Omental fat pad (tissue), 4 donors: ENCODE measurements around the gene KNDC1. TPM values are rescaled to one million over a fixed set of nuclear protein-coding genes. Genes with fewer than 3 reads are reported as not detected.
"Not testable (repeated sequence)": the region's sequence is repeated elsewhere in the genome, so short reads cannot be mapped to it uniquely, and the experiment has no call there.

Source experiments
- ATAC-seq: fragments of 150-250 bp; one replicate; pipeline ENCODE4 v1.9.1; 2016; ENCODE audit warnings: mild to moderate bottlenecking, moderate library complexity; ENCODE audit not compliant: low FRiP score
- DNase-seq: peaks from one replicate; pipeline ENCODE4 v3.0.0-alpha.2; 2019; ENCODE audit warnings: low spot score
- total RNA-seq, 4 donors: library from RNA; depleted of rRNA; stranded (reverse); fragments of >200 nt; gene quantifications; one replicate each; pipeline ENCODE4 v1.1.0, GENCODE V29; 2016
- TF ChIP-seq, protein P1 (sequence below), 3 donors: fragments of 450-650 bp; IDR thresholded peaks; one replicate each; pipeline ENCODE4 v1.5.1; 2016 to 2017; ENCODE audit warnings: antibody characterized with exemption in 3 of 3, mild to moderate bottlenecking in 3 of 3, moderate library complexity in 2 of 3

Gene KNDC1
- total RNA-seq, 4 donors from 2014 or later = 0.16 to 7.7 (median 1.7) TPM

DNA sequence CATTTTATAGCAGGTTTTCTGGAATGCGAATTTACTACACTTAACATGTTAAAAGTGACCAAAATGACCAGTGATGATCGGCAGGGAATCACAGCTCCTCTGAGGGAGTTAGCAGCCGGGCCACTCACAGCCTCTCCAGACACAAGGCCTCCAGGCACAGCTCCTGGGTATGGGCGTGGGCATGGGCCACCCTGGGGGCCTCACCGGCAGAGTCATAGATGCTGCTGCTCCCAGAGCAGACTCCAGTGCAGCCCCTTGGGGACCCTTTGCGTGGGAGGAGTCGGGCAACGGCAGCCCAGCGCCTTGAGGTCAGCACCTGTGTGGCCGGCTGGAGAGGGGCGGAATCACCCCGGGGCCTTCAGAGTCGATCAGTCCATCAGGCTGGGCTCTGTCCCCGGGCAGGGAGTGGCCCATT, 8.6 kb downstream of the KNDC1 start:
- TF ChIP-seq, protein P1, sequence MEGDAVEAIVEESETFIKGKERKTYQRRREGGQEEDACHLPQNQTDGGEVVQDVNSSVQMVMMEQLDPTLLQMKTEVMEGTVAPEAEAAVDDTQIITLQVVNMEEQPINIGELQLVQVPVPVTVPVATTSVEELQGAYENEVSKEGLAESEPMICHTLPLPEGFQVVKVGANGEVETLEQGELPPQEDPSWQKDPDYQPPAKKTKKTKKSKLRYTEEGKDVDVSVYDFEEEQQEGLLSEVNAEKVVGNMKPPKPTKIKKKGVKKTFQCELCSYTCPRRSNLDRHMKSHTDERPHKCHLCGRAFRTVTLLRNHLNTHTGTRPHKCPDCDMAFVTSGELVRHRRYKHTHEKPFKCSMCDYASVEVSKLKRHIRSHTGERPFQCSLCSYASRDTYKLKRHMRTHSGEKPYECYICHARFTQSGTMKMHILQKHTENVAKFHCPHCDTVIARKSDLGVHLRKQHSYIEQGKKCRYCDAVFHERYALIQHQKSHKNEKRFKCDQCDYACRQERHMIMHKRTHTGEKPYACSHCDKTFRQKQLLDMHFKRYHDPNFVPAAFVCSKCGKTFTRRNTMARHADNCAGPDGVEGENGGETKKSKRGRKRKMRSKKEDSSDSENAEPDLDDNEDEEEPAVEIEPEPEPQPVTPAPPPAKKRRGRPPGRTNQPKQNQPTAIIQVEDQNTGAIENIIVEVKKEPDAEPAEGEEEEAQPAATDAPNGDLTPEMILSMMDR (IDR thresholded peaks at IDR 0.05) = no peak
- DNase-seq = no peak
- ATAC-seq = no peak

DNA sequence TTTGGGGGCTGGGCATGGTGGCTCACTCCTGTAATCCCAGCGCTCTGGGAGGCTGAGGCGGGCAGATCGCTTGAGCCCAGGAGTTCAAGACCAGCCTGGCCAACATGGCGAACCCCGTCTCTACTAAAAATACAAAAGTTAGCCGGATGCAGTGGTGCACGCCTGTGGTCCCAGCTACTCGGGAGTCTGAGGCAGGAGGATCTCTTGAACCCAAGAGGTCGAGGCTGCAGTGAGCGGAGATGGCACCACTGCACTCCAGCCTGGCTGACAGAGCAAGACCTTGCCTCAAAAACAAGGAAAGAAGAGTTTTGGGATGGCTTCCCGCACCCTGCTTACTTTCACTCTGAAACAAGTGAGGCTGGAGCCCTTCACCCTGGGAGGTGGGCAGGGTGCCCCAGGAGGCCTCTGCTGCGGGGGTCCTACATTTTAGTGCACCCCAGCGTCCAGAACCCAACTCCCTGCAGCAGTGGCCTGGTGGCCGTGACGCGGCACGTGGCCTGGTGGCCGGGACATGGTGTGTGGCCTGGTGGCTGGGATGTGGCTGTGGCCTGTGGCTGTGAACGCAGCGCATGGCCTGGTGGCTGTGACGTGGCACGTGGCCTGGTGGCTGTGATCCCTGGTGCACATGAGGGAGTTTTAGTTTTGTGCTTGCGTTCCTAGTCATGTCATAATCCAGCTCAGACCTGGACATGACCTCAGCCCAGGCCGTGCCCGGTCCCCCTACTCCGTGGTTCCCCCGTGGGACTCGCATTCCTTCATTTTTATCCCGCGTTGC, 9.3 kb downstream of the KNDC1 start:
- TF ChIP-seq, protein P1 (IDR thresholded peaks at IDR 0.05) = no peak
- DNase-seq (no peak), ATAC-seq (no peak)

DNA sequence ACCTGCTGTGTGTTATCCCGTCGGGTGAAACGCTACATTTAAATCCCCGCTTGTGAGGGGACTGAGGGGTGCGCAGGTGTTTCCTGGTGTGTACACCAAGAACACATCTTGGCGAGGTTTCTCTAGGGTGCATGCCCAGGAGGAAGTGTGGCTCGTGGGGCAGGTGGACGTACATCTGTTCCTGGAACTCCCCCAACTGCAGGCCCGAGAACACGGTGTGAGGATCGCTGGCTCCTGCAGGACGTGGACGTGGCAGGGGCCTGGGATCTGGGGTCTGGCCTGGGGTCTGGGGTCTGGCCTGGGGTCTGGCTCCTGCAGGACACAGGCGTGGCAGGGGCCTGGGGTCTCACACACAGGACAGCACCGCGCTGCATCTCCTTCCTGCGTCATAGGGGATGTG, 10.1 kb downstream of the KNDC1 start:
- ATAC-seq = no peak
- no peak for DNase-seq
- TF ChIP-seq, protein P1 (IDR thresholded peaks at IDR 0.05) = no peak

- TF ChIP-seq, protein P1 (IDR thresholded peaks at IDR 0.05) = no peak
- ATAC-seq (no peak), DNase-seq (no peak)
Measured at GRCh38 chr10:133173860-133174640, 14.0 kb downstream of the KNDC1 start.

GRCh38 chr10:133174689-133175263, 14.8 kb downstream of the KNDC1 start:
- DNase-seq (no peak), ATAC-seq (no peak)
- TF ChIP-seq, protein P1 (IDR thresholded peaks at IDR 0.05) = no peak

GRCh38 chr10:133175624-133176023, 15.6 kb downstream of the KNDC1 start:
- not testable (repeated sequence) for ATAC-seq, DNase-seq

- TF ChIP-seq, protein P1 (IDR thresholded peaks at IDR 0.05) = no peak
- no peak for DNase-seq
- ATAC-seq = no peak
Measured at GRCh38 chr10:133176546-133176945, 16.5 kb downstream of the KNDC1 start.
